HG02588 (cell line): ENCODE results near the gene ROCK2.

Experiments used
- ATAC-seq: cut with Tn5 transposase; IDR thresholded peaks from one replicate; pipeline ENCODE4 v1.9.1; 2021; ENCODE audit warnings: mild to moderate bottlenecking, moderate library complexity; ENCODE audit not compliant: unreplicated experiment

ROCK2 gene

DNA sequence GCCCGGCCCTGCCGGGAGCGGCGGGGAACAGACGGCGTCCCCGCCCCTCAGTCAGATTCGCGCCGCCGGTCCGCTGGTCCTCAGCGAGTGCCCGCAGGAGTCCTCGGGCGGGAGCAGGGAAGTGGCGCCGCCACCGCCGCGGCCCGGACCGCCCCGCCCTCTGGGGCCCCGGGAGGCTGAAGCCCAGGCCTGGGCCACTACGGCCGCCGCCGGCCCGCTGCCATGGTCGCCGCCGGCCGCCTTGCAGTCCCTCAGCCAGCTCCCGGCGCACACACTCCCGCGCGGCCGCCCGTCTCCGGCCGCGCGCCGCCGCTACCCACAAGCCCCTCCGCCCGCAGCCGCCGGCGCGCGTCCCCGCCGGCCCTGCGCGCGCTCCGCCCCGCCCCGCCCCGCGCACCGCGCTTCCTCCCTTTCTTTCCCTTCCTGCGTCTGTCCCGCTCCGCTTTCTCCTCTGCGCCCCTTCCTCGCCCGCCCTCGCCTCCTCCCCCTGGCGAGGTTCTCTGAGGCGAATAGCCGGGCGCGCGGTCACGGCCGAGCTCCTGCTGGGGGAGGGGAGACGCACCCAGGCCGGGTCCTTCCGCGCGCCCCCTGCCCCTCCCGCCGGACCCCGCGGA lies at the start of gene ROCK2:
TSS of gene ROCK2 (minus strand) at position 295 of the 614 bp plus-strand sequence. CDS start 500 bp downstream, outside the sequence.
- ATAC-seq, result peak; percentile 66

DNA sequence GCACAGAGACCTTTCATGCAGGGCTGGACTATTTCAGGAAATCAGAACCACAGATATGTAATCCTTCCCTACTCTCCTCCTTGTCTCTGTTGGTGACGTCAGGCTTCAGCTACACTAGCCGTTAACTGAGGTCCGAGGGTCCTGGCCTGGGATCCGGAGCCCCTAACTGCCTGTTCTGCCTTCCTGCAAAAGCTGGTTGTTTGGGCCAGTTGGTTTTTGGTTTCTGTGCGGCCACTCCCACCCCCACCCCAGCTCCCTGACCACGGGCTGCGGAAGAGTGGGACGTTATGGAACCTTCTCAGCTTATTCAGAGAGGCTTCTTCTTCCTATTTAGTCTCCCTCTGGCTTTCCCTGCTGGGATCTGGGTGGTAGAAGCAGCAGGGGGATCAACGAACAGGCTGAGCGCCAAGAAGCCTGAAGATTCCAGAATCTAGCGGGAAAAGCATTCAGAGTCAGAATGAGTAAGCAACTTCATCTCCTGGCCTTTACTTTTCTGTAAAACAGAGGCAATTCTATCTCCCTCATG lies 49.3 kb upstream of the ROCK2 start:
- ATAC-seq, result no peak

DNA sequence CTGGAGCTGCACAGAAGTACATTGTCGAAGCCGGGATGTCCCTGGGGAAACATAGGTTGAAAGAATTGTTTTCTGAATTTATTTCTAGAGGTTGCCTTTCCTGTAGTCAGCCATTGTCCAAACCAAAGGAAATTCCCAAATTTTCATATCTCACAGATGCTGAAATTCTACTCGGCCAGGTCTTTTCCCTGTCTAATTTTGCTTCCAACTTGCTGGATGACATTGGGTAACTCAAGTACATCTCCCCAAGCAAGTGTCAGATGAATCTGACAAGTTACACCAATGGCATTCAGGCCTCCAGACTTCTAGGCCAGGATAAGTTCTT lies 47.5 kb upstream of the ROCK2 start:
- ATAC-seq, result no peak

DNA sequence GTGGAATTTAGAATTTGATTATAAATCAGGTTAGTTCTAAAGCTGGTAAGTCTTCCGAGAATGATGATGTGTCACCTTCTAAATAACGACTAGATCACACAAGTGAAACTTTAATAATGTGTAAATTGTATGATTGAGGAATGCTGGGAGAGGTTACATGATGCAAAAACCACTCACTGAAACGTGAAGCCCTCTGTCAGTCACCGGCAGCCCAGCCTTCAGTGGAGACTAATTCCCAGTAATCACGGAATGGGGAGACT lies 45.9 kb upstream of the ROCK2 start:
- no peak for ATAC-seq

DNA sequence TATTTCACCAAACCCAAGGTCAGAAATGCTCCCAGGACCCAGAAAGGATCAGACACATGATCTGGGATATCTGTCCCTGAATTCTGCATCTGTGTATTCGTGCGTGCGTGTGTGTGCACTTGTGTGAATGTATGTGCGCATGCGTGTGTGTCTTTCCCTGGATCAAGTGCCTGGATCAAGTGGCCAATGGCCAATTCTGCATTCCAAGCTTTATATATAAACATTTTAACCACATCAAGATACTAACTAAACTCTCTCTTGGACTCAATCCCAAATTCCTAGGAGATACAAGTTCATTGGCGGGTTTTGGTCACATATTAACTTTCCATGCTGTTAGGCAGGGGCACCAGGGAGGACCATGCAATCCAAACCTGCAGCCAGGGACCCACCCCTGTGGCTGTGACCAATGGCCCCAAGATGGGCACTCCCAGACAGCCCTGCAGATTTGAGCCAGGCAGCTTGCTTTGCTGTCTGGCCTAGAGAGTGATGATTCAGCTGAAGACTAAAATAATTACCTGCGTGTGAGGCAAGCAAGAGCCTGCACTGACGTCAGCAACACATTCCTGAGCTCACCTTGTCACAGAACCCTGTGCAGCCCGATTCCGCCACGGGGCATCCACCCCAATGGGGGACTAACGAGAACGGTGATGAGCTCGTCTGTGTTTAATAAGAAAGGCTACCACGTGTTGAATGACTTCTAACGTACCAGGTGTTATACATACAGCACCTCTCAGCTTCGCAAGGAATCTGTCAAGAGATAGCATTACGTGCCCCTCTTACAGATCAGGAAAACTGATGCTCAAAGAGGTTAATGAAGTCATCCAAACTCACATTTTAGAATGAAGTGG lies 45.3 kb upstream of the ROCK2 start:
- ATAC-seq, result no peak

DNA sequence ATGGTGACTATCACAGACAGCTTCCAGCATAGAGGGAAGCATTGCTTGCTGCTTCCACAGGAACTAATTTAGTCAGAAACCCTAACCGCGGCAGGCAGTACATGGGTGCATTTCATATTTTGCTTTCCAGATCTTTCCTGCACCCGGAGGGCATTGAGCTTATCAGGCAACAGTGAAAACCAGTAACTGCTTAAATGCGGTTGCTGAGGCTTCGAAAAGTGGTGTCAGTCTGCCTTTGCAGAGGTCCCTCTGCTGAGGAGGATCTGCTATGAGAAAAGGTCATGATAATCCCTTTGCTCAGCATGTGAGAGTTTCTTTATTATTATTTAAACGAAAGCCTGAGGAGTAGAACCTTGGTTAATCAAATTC lies 44.6 kb upstream of the ROCK2 start:
- no peak for ATAC-seq

DNA sequence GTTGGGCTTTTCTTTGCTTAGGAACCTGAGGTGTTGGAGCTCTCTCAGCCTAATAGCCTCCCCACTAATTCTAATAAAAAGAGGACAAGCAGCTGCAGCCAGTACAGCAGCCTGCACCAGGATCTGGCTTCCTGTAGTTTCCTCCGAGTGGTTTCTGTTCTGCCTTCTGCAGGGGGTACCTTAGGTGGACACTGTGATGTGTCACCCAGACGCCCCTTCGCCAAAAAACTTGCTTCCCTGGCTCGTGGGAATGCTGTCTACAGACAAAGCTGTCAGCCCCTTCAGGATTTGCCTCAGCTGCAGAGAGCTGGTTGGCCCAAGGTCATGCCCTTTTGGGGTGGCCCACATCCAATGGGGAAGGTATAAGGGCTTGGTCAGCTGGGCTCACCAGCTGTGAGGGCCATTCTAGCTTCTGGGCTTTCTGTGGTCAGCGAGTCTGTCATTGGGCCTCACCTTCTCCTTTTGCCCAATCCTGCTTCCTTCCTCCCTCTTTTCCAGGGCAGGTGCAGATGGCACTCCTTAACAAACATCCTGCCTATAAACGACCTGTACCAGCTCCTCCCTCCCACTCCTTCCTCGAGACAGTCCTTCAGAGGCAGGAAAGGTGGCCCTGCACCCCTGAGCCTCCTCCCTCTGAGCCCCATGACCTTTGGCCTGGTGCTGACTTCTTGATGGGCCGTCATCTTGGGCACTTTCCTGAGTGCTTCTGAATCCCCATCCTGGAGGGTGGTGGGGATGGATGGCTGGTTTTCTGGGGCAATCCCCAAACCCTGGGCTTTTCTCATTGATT lies 44.0 kb upstream of the ROCK2 start:
- ATAC-seq, result no peak

DNA sequence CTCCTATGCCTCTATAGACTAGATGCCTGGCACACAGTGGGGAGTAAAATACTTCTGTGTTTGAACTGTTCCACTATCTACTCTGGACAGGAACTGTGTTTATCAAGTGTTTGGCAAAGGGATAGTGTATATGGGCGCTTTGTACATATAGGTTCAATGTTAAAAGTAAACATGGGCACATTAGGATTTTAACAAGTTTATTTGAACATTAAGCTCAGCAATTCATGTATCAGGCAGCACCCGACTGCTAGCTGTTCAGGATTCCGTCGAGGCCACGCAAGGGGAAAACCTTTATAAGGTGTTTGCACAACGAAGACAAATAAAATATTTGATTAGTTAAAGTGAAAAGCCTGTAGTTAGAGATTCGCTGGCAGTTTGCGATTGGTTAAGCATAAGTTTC lies 43.4 kb upstream of the ROCK2 start:
- ATAC-seq, result no peak

DNA sequence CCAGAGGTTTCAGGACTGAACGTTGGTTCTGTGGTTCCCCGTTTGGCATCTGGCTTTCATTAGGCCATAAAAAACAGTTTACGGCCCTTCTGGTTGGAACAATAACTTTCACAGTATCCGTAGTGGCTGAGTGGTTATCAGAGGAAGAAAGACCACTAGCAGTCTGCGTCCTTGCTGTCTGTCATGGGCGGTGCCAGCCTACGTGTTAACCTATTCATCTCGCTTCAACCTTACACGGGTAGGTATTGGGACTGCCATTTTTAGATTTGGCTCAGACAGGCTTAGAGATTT lies 42.6 kb upstream of the ROCK2 start:
- no peak for ATAC-seq

DNA sequence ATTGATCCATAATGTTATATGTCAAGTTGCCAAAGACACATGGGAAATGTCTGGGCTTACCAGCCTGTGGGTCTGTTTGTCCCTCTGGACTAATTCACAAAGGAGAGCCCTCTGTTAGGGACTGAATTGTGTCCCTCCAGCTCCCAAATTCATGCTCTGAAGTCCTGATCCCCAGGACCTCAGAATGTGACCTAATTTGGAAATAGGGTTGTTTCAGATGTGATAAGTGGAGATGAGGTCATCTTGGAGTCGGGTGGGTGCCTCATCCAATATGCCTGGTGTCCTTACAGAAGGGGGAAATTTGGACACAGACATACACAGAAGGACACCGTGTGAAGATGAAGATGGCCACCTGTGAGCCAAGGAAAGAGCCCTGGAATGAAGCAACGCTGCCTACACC lies 41.4 kb upstream of the ROCK2 start:
- no peak for ATAC-seq

DNA sequence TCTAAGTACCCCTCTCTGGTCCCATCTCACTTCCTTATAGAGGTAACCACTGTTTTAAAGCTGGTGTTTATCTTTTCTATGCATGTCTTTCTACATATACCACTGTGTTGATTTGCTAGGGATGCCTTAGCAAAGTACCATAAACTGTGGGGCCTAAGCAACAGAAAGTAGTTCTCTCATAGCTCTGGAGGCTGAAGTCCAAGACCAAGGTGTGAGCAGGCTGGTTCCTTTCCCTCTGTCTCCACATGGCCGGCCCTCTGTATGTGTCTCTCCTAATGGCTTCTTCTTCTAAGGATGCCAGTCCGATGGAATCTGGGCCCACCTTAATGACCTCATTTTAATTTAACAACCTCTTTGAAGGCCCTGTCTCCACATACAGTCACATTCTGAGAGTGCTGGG lies 40.8 kb upstream of the ROCK2 start:
- ATAC-seq, result no peak

DNA sequence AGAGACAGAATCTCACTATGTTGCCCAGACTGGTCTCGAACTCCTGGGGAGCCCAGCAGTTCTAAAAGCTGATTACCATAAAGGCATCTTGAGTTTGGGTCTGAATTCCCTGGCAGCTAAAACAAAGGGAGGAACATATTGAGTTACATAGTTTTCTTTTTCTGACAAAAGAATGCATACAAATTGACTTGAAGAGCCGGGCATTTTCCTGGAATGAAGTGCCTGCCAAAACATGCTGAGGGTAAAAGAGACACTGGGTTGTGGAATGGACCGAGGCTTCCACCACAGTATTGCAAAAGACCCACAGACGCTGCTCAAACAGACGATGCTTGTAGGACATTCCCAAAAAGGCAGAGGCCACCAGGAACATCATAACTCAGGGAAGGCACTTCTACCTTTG lies 35.1 kb upstream of the ROCK2 start:
- ATAC-seq, result no peak

DNA sequence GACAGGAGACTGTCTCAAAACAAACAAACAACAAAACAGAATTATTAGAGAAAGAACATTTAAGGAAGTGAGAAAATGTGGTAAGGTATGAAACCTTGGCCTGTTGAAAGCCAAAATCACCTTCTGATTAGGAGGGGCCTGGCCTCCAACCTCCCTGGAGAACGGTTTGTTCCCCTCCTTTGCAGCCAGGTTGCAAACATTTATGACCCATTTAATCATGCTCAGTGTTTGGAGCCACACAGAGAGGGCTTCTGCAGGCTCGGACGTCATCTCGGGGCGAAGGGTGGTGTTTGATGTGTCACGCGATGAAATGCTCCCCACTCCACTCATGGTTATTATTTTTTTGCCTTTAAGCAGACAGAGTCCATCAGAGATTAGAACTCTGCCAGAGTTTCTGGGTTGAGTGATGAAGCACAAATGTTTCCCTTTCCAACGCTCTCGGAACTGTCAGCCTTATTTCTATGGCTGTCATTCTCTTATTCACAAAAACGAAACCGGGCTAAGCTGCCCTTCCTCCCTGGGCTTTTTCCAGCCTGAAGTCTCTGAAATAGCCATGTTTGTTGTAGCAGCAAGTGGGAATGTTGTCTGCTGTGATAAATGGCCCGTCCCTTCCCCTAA lies 33.6 kb upstream of the ROCK2 start:
- ATAC-seq, result peak; percentile 86

DNA sequence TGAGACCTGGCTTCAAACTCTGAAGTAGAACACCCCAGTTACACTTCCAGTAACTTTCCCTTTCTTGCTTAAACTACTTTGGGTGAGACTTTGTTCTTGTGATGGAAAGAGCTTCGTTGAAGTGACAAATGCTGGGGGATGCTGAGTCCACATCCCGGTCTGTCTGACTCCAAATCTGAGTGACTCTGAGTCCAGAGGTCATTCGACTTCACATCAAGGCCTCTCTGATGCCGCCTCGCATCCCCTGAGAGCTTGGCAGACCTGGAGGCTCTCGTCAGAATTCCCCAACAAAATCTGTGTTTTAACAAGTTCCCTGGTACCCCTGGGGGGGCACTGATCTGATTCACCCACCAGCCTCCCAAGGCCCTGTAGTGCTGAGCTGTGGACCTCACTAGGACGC lies 31.6 kb upstream of the ROCK2 start:
- ATAC-seq, result no peak

DNA sequence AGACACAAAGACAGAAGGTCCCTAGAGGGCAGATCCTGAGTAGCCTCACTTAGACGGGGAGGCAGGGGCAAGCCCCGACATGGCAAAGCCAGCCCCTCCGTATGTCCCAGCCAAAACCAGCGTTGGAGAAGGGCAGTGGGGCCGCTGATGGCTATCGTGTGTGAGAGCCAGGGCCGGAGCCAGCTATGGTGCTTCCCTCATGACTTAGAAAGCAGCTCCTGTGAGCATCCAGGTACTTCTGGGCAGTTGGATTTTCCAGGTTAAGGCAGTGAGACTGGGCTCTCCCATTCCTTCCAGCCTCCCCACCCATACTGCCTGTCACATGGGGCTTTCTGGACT lies 31.2 kb upstream of the ROCK2 start:
- no peak for ATAC-seq

DNA sequence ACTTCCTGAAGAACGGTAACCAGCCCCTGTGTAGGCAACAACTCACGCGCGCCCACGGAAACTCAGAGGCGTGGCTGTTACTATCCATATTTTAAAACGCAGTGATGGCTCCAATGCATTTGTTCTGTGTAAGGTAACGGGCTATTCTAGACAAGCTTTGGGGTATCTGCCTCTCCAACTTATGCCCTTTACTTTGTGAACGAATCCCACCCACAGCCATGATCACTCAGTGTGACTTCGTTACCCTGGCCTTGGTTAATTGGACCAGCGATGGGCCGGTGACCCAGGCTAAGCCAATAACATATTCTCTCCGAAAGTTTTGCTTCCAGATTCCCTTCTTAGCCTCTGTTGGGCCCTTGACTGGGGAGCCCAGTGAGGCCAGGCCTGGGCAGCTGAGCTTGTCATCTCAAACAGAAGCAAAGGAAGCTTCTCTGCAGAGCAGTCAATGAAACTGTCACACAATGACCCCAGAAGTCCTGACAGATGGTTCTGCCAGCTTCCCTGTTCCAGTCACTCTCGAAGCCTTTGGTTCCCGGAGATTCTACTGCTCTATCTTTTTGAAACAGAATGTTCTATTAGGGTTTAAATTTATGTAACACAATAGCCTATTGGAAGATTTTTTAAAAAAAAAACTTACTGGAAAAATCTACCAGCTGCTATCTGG lies 30.7 kb upstream of the ROCK2 start:
- no peak for ATAC-seq

DNA sequence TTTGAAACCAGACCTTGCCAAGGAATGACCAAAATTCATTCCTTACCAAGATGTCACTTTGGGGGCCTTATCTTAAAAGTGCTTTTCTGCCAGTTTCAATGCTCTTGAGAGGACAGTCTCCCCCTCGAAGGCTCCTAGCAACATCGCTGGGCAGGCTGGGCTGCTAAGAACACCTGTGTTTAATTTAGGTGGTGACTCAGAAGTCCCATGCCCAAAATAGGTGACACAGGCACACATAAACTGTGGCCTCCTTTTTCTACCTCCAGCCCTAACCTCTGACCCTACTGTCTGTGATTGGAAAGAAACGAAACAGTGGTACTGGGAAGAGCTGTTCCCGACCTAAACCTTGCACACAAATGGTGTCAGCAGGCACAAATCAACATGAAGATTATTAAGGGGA lies 28.7 kb upstream of the ROCK2 start:
- no peak for ATAC-seq

DNA sequence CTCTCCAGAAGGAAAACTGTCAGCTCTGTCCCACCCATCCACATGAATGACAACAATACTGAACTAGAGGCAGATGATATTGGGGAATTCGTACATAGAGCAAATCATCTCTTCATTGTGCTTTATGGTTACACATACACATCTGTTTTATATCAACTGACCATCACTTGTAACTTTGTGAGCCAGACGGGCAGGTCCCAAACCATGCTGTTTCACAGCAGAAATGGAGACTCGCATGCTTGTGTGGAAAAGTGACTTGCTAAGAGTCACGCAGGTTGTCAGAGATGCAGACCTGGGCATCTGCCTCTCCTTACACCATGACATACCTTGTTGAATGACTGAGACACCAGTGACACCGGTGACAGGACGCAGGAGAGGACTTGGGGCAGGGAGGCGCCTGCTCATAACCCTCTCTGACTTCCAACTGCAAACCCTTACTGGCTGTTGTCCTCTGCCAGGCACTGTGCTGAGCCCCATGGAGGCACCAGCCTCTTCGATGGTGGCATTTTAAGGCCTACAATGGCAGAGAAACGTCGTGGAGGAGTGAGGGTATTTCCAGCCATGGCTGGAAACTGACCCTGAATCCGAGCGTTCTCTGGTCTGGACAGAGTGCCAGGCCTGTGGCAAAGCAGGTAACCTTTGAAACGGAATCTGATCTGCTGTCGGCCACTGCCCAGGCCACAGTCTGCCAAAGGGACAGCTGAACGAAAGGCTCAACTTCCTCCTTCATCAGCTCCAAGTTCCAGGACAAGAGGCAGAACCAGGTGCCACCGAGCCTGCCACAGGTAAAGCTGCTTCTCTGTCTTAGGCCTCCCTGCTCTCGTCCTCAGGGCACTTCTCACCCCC lies 26.9 kb upstream of the ROCK2 start:
- no peak for ATAC-seq

DNA sequence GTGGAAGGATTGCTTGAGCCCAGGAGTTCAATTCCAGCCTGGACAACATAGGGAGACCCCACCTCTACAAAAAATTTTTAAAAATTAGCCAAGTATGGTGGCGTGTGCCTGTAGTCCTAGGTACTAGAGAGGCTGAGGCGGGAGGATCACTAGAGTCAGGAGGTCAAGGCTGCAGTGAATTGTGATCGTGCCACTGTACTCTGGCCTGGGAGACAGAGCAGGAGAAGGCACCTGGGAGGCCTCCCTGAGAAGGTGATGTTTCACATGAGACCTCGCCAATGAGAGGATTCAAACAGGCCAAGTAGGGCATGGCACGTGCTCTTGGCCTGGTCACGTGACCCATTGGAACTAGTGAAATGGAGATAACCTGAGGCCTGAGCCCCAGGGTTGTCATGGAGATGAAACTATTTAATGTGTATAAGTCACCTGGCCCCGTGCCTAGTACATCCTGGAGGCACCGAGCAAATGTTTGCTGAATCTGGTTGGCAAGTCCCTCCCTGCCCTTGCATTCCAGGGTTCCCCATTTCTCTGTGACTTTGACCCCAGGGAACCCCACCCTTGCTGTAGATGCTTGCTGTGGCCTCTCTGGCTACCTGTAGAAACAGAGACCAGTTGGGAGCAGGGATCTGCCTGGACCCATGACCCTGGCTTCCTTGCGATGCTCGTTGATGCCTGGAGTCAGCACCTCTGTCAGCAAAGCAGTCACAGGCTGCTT lies 26.1 kb upstream of the ROCK2 start:
- no peak for ATAC-seq

DNA sequence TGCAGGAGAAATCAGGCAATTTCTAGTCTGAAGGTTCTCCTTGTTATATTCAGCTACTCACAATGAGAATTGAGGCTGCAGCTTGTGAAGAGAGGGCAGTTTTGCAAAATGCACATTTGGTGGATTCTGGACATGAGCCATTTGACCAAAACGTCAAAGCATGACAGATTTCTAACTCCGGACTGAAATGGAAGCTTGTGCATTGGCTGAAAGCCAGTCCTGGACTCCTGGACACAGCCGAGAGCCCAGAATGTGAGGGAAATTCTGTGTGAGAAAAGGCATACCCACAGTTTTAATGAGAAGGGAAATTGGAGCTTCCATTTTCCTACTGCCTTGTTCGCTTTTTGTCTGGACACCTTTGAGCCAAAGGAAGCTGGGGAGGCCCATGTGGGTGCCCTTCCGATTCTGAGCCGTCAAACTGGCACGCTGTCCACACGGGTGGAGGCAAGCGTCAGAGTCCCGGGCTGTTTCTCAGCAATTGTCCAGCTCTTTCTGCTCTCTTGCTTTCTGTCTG lies 23.7 kb upstream of the ROCK2 start:
- no peak for ATAC-seq
